ENCODE results near the gene DNAH14. TPM values are rescaled to one million over a fixed set of nuclear protein-coding genes. Genes with fewer than 3 reads are reported as not detected.
"Not testable (repeated sequence)": the region's sequence is repeated elsewhere in the genome, so short reads cannot be mapped to it uniquely, and the experiment has no call there.

Gene DNAH14
- polyA plus RNA-seq, 1 donor from 2014 or later, result 24.9 TPM

DNA sequence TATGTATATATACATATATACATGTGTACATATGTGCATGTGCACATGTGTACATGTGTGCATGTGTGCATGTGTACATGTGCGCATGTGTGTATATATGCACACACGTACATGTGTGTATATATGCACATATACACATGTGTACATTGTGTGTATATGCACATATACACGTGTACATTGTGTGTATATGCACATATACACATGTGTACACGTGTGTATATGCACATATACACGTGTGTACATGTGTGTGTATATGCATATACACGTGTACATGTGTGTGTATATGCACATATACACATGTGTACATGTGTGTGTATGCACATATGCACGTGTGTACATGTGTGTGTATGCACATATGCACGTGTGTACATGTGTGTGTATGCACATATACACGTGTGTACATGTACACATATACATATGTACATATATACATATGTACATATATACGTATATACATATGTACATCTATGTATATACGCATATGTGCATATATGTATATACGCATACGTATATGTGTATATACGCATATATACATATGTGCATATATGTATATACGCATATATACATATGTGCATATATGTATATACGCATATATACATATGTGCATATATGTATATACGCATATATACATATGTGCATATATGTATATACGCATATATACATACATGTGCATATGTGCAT, 405.8 kb downstream of the DNAH14 start:
- H3K9ac ChIP-seq (ENCODE audit: low read length); H3K4me2 ChIP-seq (ENCODE audit: low read length); H3F3A ChIP-seq (ENCODE audit: insufficient read depth, low read length, poor library complexity, severe bottlenecking); H3K27ac ChIP-seq (ENCODE audit: low read length); H3K9me3 ChIP-seq (ENCODE audit: low read length); H2AFZ ChIP-seq (ENCODE audit: low read depth, low read length); H3K79me2 ChIP-seq (replicated peaks; ENCODE audit: insufficient read depth, low read length); H3K9me2 ChIP-seq (ENCODE audit: insufficient read depth, low read length); H3K4me3 ChIP-seq (ENCODE audit: low read length); H3K36me3 ChIP-seq (ENCODE audit: insufficient read depth, low read length); H4K20me1 ChIP-seq (ENCODE audit: insufficient read depth); H3K27me3 ChIP-seq (ENCODE audit: insufficient read depth, low read depth, low read length): not testable (repeated sequence)

- H3K4me2 ChIP-seq (ENCODE audit: low read length), result no peak overlapping the region
- H3F3A ChIP-seq (ENCODE audit: insufficient read depth, low read length, poor library complexity, severe bottlenecking), result no peaks in the 10 kb centered on the region
- TF ChIP-seq RAD21 (conservative IDR thresholded peaks at IDR 0.05), result no peak
- TF ChIP-seq POLR2AphosphoS5 (IDR thresholded peaks at IDR 0.05), result no peak
- no peak for TF ChIP-seq MXI1 (conservative IDR thresholded peaks at IDR 0.05; ENCODE audit: poor library complexity, severe bottlenecking)
- TF ChIP-seq, protein P1, sequence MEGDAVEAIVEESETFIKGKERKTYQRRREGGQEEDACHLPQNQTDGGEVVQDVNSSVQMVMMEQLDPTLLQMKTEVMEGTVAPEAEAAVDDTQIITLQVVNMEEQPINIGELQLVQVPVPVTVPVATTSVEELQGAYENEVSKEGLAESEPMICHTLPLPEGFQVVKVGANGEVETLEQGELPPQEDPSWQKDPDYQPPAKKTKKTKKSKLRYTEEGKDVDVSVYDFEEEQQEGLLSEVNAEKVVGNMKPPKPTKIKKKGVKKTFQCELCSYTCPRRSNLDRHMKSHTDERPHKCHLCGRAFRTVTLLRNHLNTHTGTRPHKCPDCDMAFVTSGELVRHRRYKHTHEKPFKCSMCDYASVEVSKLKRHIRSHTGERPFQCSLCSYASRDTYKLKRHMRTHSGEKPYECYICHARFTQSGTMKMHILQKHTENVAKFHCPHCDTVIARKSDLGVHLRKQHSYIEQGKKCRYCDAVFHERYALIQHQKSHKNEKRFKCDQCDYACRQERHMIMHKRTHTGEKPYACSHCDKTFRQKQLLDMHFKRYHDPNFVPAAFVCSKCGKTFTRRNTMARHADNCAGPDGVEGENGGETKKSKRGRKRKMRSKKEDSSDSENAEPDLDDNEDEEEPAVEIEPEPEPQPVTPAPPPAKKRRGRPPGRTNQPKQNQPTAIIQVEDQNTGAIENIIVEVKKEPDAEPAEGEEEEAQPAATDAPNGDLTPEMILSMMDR (IDR thresholded peaks at IDR 0.05; ENCODE audit: poor library complexity, severe bottlenecking), result no peak
- TF ChIP-seq EP300 (conservative IDR thresholded peaks at IDR 0.05; ENCODE audit: poor library complexity, severe bottlenecking), result no peak
- no peak for TF ChIP-seq SMC3 (conservative IDR thresholded peaks at IDR 0.05; ENCODE audit: poor library complexity)
- H4K20me1 ChIP-seq (ENCODE audit: insufficient read depth), result no peaks in the 10 kb centered on the region
- no peaks in the 10 kb centered on the region for H3K9me3 ChIP-seq (ENCODE audit: low read length)
- H3K4me3 ChIP-seq (ENCODE audit: low read length), result no peak overlapping the region
- no peak overlapping the region for H3K27ac ChIP-seq (ENCODE audit: low read length)
- H3K9ac ChIP-seq (ENCODE audit: low read length), result no peak overlapping the region
- H3K79me2 ChIP-seq (replicated peaks; ENCODE audit: insufficient read depth, low read length), result no peaks in the 10 kb centered on the region
- H3K9me2 ChIP-seq (ENCODE audit: insufficient read depth, low read length), result no peaks in the 10 kb centered on the region
- H3K27me3 ChIP-seq (ENCODE audit: insufficient read depth, low read depth, low read length), result no peaks in the 10 kb centered on the region
- H3K36me3 ChIP-seq (ENCODE audit: insufficient read depth, low read length), result no peaks in the 10 kb centered on the region
- no peak overlapping the region for H2AFZ ChIP-seq (ENCODE audit: low read depth, low read length)
Measured at GRCh38 chr1:225338545-225338944, 409.1 kb downstream of the DNAH14 start.

- no peak overlapping the region for H3K4me3 ChIP-seq (ENCODE audit: low read length)
- H3K27ac ChIP-seq (ENCODE audit: low read length), result no peak overlapping the region
Measured at GRCh38 chr1:225341642-225342041, 412.2 kb downstream of the DNAH14 start.

More at GRCh38 chr1:225341642-225342041, 412.2 kb downstream of the DNAH14 start:
- H3K9me2 ChIP-seq (ENCODE audit: insufficient read depth, low read length), result no peaks in the 10 kb centered on the region
- H3K4me2 ChIP-seq (ENCODE audit: low read length), result no peak overlapping the region
- no peak for TF ChIP-seq POLR2AphosphoS5 (IDR thresholded peaks at IDR 0.05)
- TF ChIP-seq, protein P1 (IDR thresholded peaks at IDR 0.05; ENCODE audit: poor library complexity, severe bottlenecking), result no peak
- TF ChIP-seq EZH2 (IDR thresholded peaks at IDR 0.05; ENCODE audit: borderline replicate concordance, insufficient read depth, low read length, poor library complexity, severe bottlenecking), result no peak
- no peak for TF ChIP-seq MXI1 (conservative IDR thresholded peaks at IDR 0.05; ENCODE audit: poor library complexity, severe bottlenecking)
- H3K79me2 ChIP-seq (replicated peaks; ENCODE audit: insufficient read depth, low read length), result no peaks in the 10 kb centered on the region
- no peak overlapping the region for H3K9ac ChIP-seq (ENCODE audit: low read length)
- H4K20me1 ChIP-seq (ENCODE audit: insufficient read depth), result no peaks in the 10 kb centered on the region
- no peaks in the 10 kb centered on the region for H3F3A ChIP-seq (ENCODE audit: insufficient read depth, low read length, poor library complexity, severe bottlenecking)
- no peaks in the 10 kb centered on the region for H3K9me3 ChIP-seq (ENCODE audit: low read length)
- H3K36me3 ChIP-seq (ENCODE audit: insufficient read depth, low read length), result no peaks in the 10 kb centered on the region
- H2AFZ ChIP-seq (ENCODE audit: low read depth, low read length), result no peak overlapping the region
- no peaks in the 10 kb centered on the region for H3K27me3 ChIP-seq (ENCODE audit: insufficient read depth, low read depth, low read length)
